ENCODE data around the gene DYSF.

Gene DYSF

GRCh38 chr2:71674158-71674851 is 220.9 kb downstream of the DYSF start:
- Histone ChIP-seq H3K9me3 (ENCODE audit: control insufficient read depth, insufficient read depth, low read length) (no peaks in the 10 kb centered on the region), H3K4me3 (ENCODE audit: low read depth, low read length) (no peak overlapping the region), H3K27me3 (ENCODE audit: control insufficient read depth, insufficient read depth, low read length) (no peaks in the 10 kb centered on the region), H3K9ac (ENCODE audit: low read depth, low read length) (no peak overlapping the region), H3K36me3 (ENCODE audit: control insufficient read depth, insufficient read depth, low read length) (no peaks in the 10 kb centered on the region), H3K4me1 (ENCODE audit: control insufficient read depth, insufficient read depth, low read length) (no peaks in the 10 kb centered on the region)

- Histone ChIP-seq H3K9ac (ENCODE audit: low read depth, low read length) (no peak overlapping the region), H3K36me3 (ENCODE audit: control insufficient read depth, insufficient read depth, low read length) (no peaks in the 10 kb centered on the region), H3K9me3 (ENCODE audit: control insufficient read depth, insufficient read depth, low read length) (no peaks in the 10 kb centered on the region)
Observed at GRCh38 chr2:71675296-71675695, 221.9 kb downstream of the DYSF start.

GRCh38 chr2:71678874-71679273 is 225.5 kb downstream of the DYSF start:
- Histone ChIP-seq H3K27me3 (ENCODE audit: control insufficient read depth, insufficient read depth, low read length) (no peaks in the 10 kb centered on the region), H3K4me3 (ENCODE audit: low read depth, low read length) (no peak overlapping the region), H3K9me3 (ENCODE audit: control insufficient read depth, insufficient read depth, low read length) (no peaks in the 10 kb centered on the region), H3K36me3 (ENCODE audit: control insufficient read depth, insufficient read depth, low read length) (no peaks in the 10 kb centered on the region), H3K4me1 (ENCODE audit: control insufficient read depth, insufficient read depth, low read length) (no peaks in the 10 kb centered on the region), H3K9ac (ENCODE audit: low read depth, low read length) (no peak overlapping the region)

More at GRCh38 chr2:71675296-71675695, 221.9 kb downstream of the DYSF start:
- Histone ChIP-seq H3K27me3 (ENCODE audit: control insufficient read depth, insufficient read depth, low read length) (no peaks in the 10 kb centered on the region), H3K4me3 (ENCODE audit: low read depth, low read length) (no peak overlapping the region), H3K4me1 (ENCODE audit: control insufficient read depth, insufficient read depth, low read length) (no peaks in the 10 kb centered on the region)

GRCh38 chr2:71679491-71679890 is 226.1 kb downstream of the DYSF start:
- Histone ChIP-seq H3K9me3 (ENCODE audit: control insufficient read depth, insufficient read depth, low read length) (no peaks in the 10 kb centered on the region), H3K27me3 (ENCODE audit: control insufficient read depth, insufficient read depth, low read length) (no peaks in the 10 kb centered on the region), H3K4me1 (ENCODE audit: control insufficient read depth, insufficient read depth, low read length) (no peaks in the 10 kb centered on the region), H3K9ac (ENCODE audit: low read depth, low read length) (no peak overlapping the region), H3K4me3 (ENCODE audit: low read depth, low read length) (no peak overlapping the region), H3K36me3 (ENCODE audit: control insufficient read depth, insufficient read depth, low read length) (no peaks in the 10 kb centered on the region)

GRCh38 chr2:71680925-71681324 is 227.6 kb downstream of the DYSF start:
- no peaks in the 10 kb centered on the region for H3K9me3 ChIP-seq (ENCODE audit: control insufficient read depth, insufficient read depth, low read length)
- H3K4me1 ChIP-seq (ENCODE audit: control insufficient read depth, insufficient read depth, low read length), result no peaks in the 10 kb centered on the region
- H3K4me3 ChIP-seq (ENCODE audit: low read depth, low read length), result no peak overlapping the region
- no peaks in the 10 kb centered on the region for H3K36me3 ChIP-seq (ENCODE audit: control insufficient read depth, insufficient read depth, low read length)
- no peaks in the 10 kb centered on the region for H3K27me3 ChIP-seq (ENCODE audit: control insufficient read depth, insufficient read depth, low read length)
- H3K9ac ChIP-seq (ENCODE audit: low read depth, low read length), result no peak overlapping the region

GRCh38 chr2:71681626-71682025 is 228.3 kb downstream of the DYSF start:
- no peaks in the 10 kb centered on the region for H3K4me1 ChIP-seq (ENCODE audit: control insufficient read depth, insufficient read depth, low read length)
- H3K9ac ChIP-seq (ENCODE audit: low read depth, low read length), result no peak overlapping the region
- H3K27me3 ChIP-seq (ENCODE audit: control insufficient read depth, insufficient read depth, low read length), result no peaks in the 10 kb centered on the region
- no peaks in the 10 kb centered on the region for H3K9me3 ChIP-seq (ENCODE audit: control insufficient read depth, insufficient read depth, low read length)
- H3K4me3 ChIP-seq (ENCODE audit: low read depth, low read length), result no peak overlapping the region
- H3K36me3 ChIP-seq (ENCODE audit: control insufficient read depth, insufficient read depth, low read length), result no peaks in the 10 kb centered on the region

GRCh38 chr2:71682341-71682740 is 229.0 kb downstream of the DYSF start:
- Histone ChIP-seq H3K4me3 (ENCODE audit: low read depth, low read length) (no peak overlapping the region), H3K27me3 (ENCODE audit: control insufficient read depth, insufficient read depth, low read length) (no peaks in the 10 kb centered on the region), H3K4me1 (ENCODE audit: control insufficient read depth, insufficient read depth, low read length) (no peaks in the 10 kb centered on the region), H3K36me3 (ENCODE audit: control insufficient read depth, insufficient read depth, low read length) (no peaks in the 10 kb centered on the region), H3K9ac (ENCODE audit: low read depth, low read length) (no peak overlapping the region), H3K9me3 (ENCODE audit: control insufficient read depth, insufficient read depth, low read length) (no peaks in the 10 kb centered on the region)

GRCh38 chr2:71683070-71683469 is 229.7 kb downstream of the DYSF start:
- Histone ChIP-seq H3K4me1 (ENCODE audit: control insufficient read depth, insufficient read depth, low read length) (no peaks in the 10 kb centered on the region), H3K27me3 (ENCODE audit: control insufficient read depth, insufficient read depth, low read length) (no peaks in the 10 kb centered on the region), H3K36me3 (ENCODE audit: control insufficient read depth, insufficient read depth, low read length) (no peaks in the 10 kb centered on the region), H3K9me3 (ENCODE audit: control insufficient read depth, insufficient read depth, low read length) (no peaks in the 10 kb centered on the region), H3K9ac (ENCODE audit: low read depth, low read length) (no peak overlapping the region), H3K4me3 (ENCODE audit: low read depth, low read length) (no peak overlapping the region)

GRCh38 chr2:71683666-71684065 is 230.3 kb downstream of the DYSF start:
- Histone ChIP-seq H3K36me3 (ENCODE audit: control insufficient read depth, insufficient read depth, low read length) (no peaks in the 10 kb centered on the region), H3K27me3 (ENCODE audit: control insufficient read depth, insufficient read depth, low read length) (no peaks in the 10 kb centered on the region), H3K9me3 (ENCODE audit: control insufficient read depth, insufficient read depth, low read length) (no peaks in the 10 kb centered on the region), H3K4me3 (ENCODE audit: low read depth, low read length) (no peak overlapping the region), H3K9ac (ENCODE audit: low read depth, low read length) (no peak overlapping the region), H3K4me1 (ENCODE audit: control insufficient read depth, insufficient read depth, low read length) (no peaks in the 10 kb centered on the region)

GRCh38 chr2:71684226-71685072 is 231.1 kb downstream of the DYSF start:
- no peak overlapping the region for H3K4me3 ChIP-seq (ENCODE audit: low read depth, low read length)
- no peaks in the 10 kb centered on the region for H3K27me3 ChIP-seq (ENCODE audit: control insufficient read depth, insufficient read depth, low read length)
- no peaks in the 10 kb centered on the region for H3K9me3 ChIP-seq (ENCODE audit: control insufficient read depth, insufficient read depth, low read length)
- H3K9ac ChIP-seq (ENCODE audit: low read depth, low read length), result no peak overlapping the region
- H3K4me1 ChIP-seq (ENCODE audit: control insufficient read depth, insufficient read depth, low read length), result no peaks in the 10 kb centered on the region
- H3K36me3 ChIP-seq (ENCODE audit: control insufficient read depth, insufficient read depth, low read length), result no peaks in the 10 kb centered on the region

GRCh38 chr2:71685073-71685848 is 231.9 kb downstream of the DYSF start:
- H3K4me1 ChIP-seq (ENCODE audit: control insufficient read depth, insufficient read depth, low read length), result no peaks in the 10 kb centered on the region
- H3K36me3 ChIP-seq (ENCODE audit: control insufficient read depth, insufficient read depth, low read length), result no peaks in the 10 kb centered on the region
- H3K9ac ChIP-seq (ENCODE audit: low read depth, low read length), result no peak overlapping the region
- no peaks in the 10 kb centered on the region for H3K27me3 ChIP-seq (ENCODE audit: control insufficient read depth, insufficient read depth, low read length)
- no peaks in the 10 kb centered on the region for H3K9me3 ChIP-seq (ENCODE audit: control insufficient read depth, insufficient read depth, low read length)
- no peak overlapping the region for H3K4me3 ChIP-seq (ENCODE audit: low read depth, low read length)
